ENCODE results near the gene SNX5.

SNX5 gene

GRCh38 chr20:17955302-17955701 lies 13.3 kb downstream of the SNX5 start:
- H3K4me3 ChIP-seq (ENCODE audit: low read depth, low read length), result no peak overlapping the region
- no peak for TF ChIP-seq CTCF (IDR thresholded peaks at IDR 0.05; ENCODE audit: control insufficient read depth, extremely low read depth, insufficient read depth)
- DNase-seq (ENCODE audit: low read depth), result no peak

GRCh38 chr20:17953935-17954334 lies 14.7 kb downstream of the SNX5 start:
- H3K4me3 ChIP-seq (ENCODE audit: low read depth, low read length), result no peak overlapping the region
- DNase-seq (ENCODE audit: low read depth), result no peak
- TF ChIP-seq CTCF (IDR thresholded peaks at IDR 0.05; ENCODE audit: control insufficient read depth, extremely low read depth, insufficient read depth), result no peak

GRCh38 chr20:17952692-17953684 lies 15.6 kb downstream of the SNX5 start:
- H3K4me3 ChIP-seq (ENCODE audit: low read depth, low read length), result no peak overlapping the region
- TF ChIP-seq CTCF (IDR thresholded peaks at IDR 0.05; ENCODE audit: control insufficient read depth, extremely low read depth, insufficient read depth), result no peak
- DNase-seq (ENCODE audit: low read depth), result no peak

GRCh38 chr20:17951323-17951722 lies 17.3 kb downstream of the SNX5 start:
- H3K4me3 ChIP-seq (ENCODE audit: low read depth, low read length), result no peak overlapping the region
- no peak for TF ChIP-seq CTCF (IDR thresholded peaks at IDR 0.05; ENCODE audit: control insufficient read depth, extremely low read depth, insufficient read depth)
- no peak for DNase-seq (ENCODE audit: low read depth)

GRCh38 chr20:17950670-17951069 lies 17.9 kb downstream of the SNX5 start:
- no peak overlapping the region for H3K4me3 ChIP-seq (ENCODE audit: low read depth, low read length)
- no peak for DNase-seq (ENCODE audit: low read depth)

GRCh38 chr20:17949899-17950298 lies 18.7 kb downstream of the SNX5 start:
- no peak for TF ChIP-seq CTCF (IDR thresholded peaks at IDR 0.05; ENCODE audit: control insufficient read depth, extremely low read depth, insufficient read depth)
- no peak overlapping the region for H3K4me3 ChIP-seq (ENCODE audit: low read depth, low read length)
- no peak for DNase-seq (ENCODE audit: low read depth)

More at GRCh38 chr20:17950670-17951069, 17.9 kb downstream of the SNX5 start:
- TF ChIP-seq CTCF (IDR thresholded peaks at IDR 0.05; ENCODE audit: control insufficient read depth, extremely low read depth, insufficient read depth), result no peak
